ENCODE results near the gene NME7. TPM values are rescaled to one million over a fixed set of nuclear protein-coding genes. Genes with fewer than 3 reads are reported as not detected.

Gene NME7
- total and polyA plus RNA-seq, 2 donors = 22.8 to 24.4 TPM

DNA sequence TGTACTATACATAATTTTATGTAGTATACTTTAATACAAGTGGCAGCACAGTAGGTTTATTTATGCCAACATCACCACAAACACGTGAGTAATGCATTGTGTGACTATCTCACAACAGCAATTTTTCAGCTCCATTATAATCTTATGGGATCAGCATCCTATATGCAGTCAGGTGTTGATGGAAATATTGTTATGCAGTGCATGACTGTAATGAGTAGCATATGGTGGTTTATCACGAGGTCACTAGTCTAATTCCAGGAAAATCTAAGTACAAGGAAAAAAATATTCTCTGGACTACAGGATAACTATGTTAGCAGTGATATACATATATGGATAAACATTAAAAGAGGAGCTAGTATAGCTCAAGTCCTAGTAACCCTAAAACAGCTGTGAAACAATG is 192.1 kb downstream of the NME7 start:
- DNase-seq (ENCODE audit: extremely low spot score) = no peak
- 51% methylated on average over 2 of the region's 2 CpGs for WGBS
- Histone ChIP-seq H3K4me3 (ENCODE audit: low read depth, low read length) (no peak overlapping the region), H3K27ac (ENCODE audit: low read depth) (no peak overlapping the region), H3K36me3 (ENCODE audit: insufficient read depth) (no peaks in the 10 kb centered on the region), H3K4me1 (ENCODE audit: insufficient read depth) (no peaks in the 10 kb centered on the region)

GRCh38 chr1:169163059-169163458 is 204.5 kb downstream of the NME7 start:
- Histone ChIP-seq H3K36me3 (ENCODE audit: insufficient read depth) (no peaks in the 10 kb centered on the region), H3K4me1 (ENCODE audit: insufficient read depth) (no peaks in the 10 kb centered on the region), H3K4me3 (ENCODE audit: low read depth, low read length) (no peak overlapping the region), H3K27ac (ENCODE audit: low read depth) (no peak overlapping the region)
- 76% methylated on average over 5 of the region's 5 CpGs for WGBS
- DNase-seq (ENCODE audit: extremely low spot score) = no peak

GRCh38 chr1:169161496-169162194 is 206.0 kb downstream of the NME7 start:
- Histone ChIP-seq H3K27ac (ENCODE audit: low read depth) (no peak overlapping the region), H3K4me3 (ENCODE audit: low read depth, low read length) (no peak overlapping the region), H3K4me1 (ENCODE audit: insufficient read depth) (no peaks in the 10 kb centered on the region), H3K36me3 (ENCODE audit: insufficient read depth) (no peaks in the 10 kb centered on the region)
- no peak for DNase-seq (ENCODE audit: extremely low spot score)
- WGBS = 84% methylated on average over 4 of the region's 4 CpGs

GRCh38 chr1:169160845-169161495 is 206.6 kb downstream of the NME7 start:
- Histone ChIP-seq H3K4me3 (ENCODE audit: low read depth, low read length) (no peak overlapping the region), H3K36me3 (ENCODE audit: insufficient read depth) (no peaks in the 10 kb centered on the region), H3K27ac (ENCODE audit: low read depth) (no peak overlapping the region), H3K4me1 (ENCODE audit: insufficient read depth) (no peaks in the 10 kb centered on the region)
- WGBS = 39% methylated on average over 3 of the region's 3 CpGs
- peak; percentile 10 for DNase-seq (ENCODE audit: extremely low spot score)

GRCh38 chr1:169156580-169156979 is 211.0 kb downstream of the NME7 start:
- no peak for DNase-seq (ENCODE audit: extremely low spot score)
- WGBS = 75% methylated on average over 3 of the region's 3 CpGs
- Histone ChIP-seq H3K4me1 (ENCODE audit: insufficient read depth) (no peaks in the 10 kb centered on the region), H3K36me3 (ENCODE audit: insufficient read depth) (no peaks in the 10 kb centered on the region), H3K4me3 (ENCODE audit: low read depth, low read length) (no peak overlapping the region), H3K27ac (ENCODE audit: low read depth) (no peak overlapping the region)

- DNase-seq (ENCODE audit: extremely low spot score) = no peak
- 90% methylated on average over 1 of the region's 1 CpG for WGBS
- Histone ChIP-seq H3K4me3 (ENCODE audit: low read depth, low read length) (no peak overlapping the region), H3K36me3 (ENCODE audit: insufficient read depth) (no peaks in the 10 kb centered on the region), H3K4me1 (ENCODE audit: insufficient read depth) (no peaks in the 10 kb centered on the region), H3K27ac (ENCODE audit: low read depth) (no peak overlapping the region)
These were observed 211.9 kb downstream of the NME7 start for GRCh38 chr1:169155675-169156074.

GRCh38 chr1:169151338-169151837 is 216.2 kb downstream of the NME7 start:
- Histone ChIP-seq H3K4me3 (ENCODE audit: low read depth, low read length) (no peak overlapping the region), H3K27ac (ENCODE audit: low read depth) (no peak overlapping the region)
- WGBS = 97% methylated on average over 5 of the region's 5 CpGs

GRCh38 chr1:169150641-169151337 is 216.8 kb downstream of the NME7 start:
- Histone ChIP-seq H3K27ac (ENCODE audit: low read depth) (no peak overlapping the region), H3K4me1 (ENCODE audit: insufficient read depth) (no peaks in the 10 kb centered on the region), H3K4me3 (ENCODE audit: low read depth, low read length) (no peak overlapping the region), H3K36me3 (ENCODE audit: insufficient read depth) (peaks cover 1% of the 10 kb centered on the region)
- no peak for DNase-seq (ENCODE audit: extremely low spot score)
- WGBS = 85% methylated on average over 4 of the region's 4 CpGs

More at GRCh38 chr1:169151338-169151837, 216.2 kb downstream of the NME7 start:
- Histone ChIP-seq H3K4me1 (ENCODE audit: insufficient read depth) (no peaks in the 10 kb centered on the region), H3K36me3 (ENCODE audit: insufficient read depth) (no peaks in the 10 kb centered on the region)
- DNase-seq (ENCODE audit: extremely low spot score) = no peak

DNA sequence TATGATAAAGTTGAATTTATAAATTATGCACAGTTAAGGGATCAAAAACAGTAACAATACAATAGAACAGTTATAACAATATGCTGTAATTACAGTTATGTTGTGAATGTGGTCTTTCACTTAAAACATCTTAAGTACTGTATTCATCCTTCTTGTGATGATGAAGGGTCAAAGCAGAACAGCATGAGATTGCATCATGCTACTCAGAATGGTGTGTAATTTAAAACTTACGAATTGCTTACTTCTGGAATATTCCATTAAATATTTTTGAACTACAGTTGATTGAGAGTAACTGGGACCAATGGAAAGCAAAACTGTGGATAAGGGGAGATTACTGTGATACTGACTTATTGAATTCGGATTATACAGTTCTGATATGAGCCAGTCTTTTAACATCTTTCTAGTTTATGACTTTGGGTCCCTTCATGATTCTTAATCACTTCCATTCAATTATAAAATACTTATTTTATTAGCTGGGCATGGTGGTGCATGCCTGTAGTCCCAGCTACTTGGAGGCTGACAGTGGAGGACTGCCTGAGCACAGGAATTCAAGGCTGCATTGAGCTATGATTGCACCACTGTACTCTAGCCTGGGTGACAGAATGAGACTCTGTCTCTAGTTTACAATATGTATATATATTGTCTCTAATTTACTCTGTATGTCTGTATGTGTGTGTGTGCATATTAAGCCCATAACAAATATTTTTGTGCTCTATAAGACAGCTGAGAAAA is 217.9 kb downstream of the NME7 start:
- no peaks in the 10 kb centered on the region for H3K4me1 ChIP-seq (ENCODE audit: insufficient read depth)
- DNase-seq (ENCODE audit: extremely low spot score) = no peak
- H3K4me3 ChIP-seq (ENCODE audit: low read depth, low read length) = no peak overlapping the region
- peaks cover 1% of the 10 kb centered on the region for H3K36me3 ChIP-seq (ENCODE audit: insufficient read depth)
- no peak overlapping the region for H3K27ac ChIP-seq (ENCODE audit: low read depth)
- WGBS = 91% methylated on average over 2 of the region's 2 CpGs

DNA sequence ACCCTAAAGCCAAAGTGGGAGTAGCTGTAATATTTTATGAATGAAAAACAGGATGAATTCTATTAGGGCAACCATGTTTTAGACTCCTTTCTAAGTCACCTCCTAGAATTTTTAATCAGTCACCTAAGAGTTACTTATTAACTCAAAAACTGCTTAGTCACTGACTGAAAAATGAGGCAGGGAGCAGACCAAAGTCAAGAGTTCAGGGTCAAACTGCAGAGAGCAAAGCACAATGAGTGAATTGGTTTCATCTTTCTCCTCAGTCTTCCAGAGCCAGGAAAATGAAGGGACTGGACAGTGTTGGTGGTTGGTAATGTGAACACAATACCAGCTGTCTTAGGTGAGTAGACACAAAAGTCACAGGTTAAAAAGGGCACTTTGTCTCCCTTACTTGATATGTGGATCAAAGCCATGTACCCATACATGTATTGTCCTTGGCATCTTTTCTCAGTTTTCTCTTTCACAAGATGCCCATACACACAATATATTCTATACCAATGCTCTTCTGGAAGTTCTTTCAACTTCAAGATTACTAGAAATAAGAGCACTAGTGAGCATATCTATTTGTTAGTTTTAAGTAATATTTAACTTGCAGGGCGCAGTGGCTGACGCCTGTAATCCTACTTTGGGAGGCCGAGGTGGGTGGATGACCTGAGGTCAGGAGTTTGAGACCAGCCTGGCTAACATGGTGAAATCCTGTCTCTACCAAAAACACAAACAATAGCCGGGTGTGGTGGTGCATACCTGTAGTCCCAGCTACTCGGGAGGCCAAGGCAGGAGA is 218.9 kb downstream of the NME7 start:
- Histone ChIP-seq H3K4me3 (ENCODE audit: low read depth, low read length) (no peak overlapping the region), H3K27ac (ENCODE audit: low read depth) (no peak overlapping the region), H3K36me3 (ENCODE audit: insufficient read depth) (peaks cover 1% of the 10 kb centered on the region), H3K4me1 (ENCODE audit: insufficient read depth) (no peaks in the 10 kb centered on the region)
- no peak for DNase-seq (ENCODE audit: extremely low spot score)
- WGBS = 85% methylated on average over 5 of the region's 5 CpGs

DNA sequence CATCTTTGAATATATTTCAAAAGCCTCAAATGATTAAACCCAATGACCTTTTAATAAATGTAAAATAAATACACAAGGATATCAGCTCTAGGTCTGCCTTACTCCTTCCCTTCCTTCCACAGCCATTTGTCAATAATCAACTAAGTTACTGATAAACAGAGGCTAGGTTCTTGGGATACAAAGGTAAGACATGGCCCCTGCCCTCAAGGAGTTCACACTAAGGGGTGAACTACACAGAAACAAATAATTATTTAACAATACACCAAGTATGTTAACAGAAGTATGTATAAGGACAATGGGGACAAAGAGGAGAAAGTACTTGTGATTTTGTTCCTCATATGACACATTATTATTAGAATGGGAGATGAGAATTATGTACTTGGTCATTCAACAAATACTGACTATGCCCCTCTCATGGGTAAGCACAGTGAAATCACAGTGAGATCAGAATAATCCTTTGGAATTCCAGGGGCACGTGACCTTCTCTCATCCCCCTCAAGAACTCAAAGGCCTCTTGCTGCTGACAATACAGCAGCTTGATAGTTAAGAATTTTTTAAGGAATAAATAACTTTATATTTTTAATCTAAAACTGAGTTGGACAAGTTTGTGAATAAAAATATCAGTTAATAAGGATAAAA is 220.9 kb downstream of the NME7 start:
- peaks cover 1% of the 10 kb centered on the region for H3K36me3 ChIP-seq (ENCODE audit: insufficient read depth)
- 89% methylated on average over 1 of the region's 1 CpG for WGBS
- H3K4me3 ChIP-seq (ENCODE audit: low read depth, low read length) = no peak overlapping the region
- no peak for DNase-seq (ENCODE audit: extremely low spot score)
- H3K27ac ChIP-seq (ENCODE audit: low read depth) = no peak overlapping the region
- H3K4me1 ChIP-seq (ENCODE audit: insufficient read depth) = no peaks in the 10 kb centered on the region

DNA sequence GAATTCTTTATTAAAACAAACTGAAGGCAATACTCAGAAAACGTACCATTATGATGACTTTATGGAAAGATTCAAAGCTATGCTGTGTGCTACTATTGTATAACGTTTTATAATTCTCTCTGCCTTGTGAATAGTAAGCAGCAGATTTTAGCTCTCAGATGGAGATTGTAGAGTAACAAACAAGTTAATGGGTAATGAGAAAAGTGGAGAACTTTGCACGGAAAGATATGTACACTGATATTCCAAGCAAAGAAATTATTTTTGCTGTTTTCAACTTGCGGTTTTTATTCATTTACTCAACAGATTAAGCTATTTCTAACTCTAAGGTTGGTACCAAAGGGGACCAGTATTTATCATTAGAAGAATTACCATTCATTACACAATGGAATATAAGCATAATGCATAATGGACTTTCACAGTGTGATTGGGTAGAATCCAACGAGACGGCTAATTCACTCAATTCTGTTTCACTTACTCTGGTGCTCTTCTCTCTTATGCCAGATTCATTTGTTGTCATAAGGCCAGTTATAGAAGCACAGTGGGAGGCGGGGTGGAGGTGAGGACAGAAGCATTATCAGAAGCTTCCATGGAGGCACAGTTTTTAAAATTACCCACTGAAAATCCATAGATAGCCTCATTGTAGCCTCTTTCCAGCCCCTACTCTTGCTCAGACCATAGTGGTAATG is 222.5 kb downstream of the NME7 start:
- WGBS = 92% methylated on average over 7 of the region's 7 CpGs
- Histone ChIP-seq H3K4me1 (ENCODE audit: insufficient read depth) (no peaks in the 10 kb centered on the region), H3K27ac (ENCODE audit: low read depth) (no peak overlapping the region), H3K36me3 (ENCODE audit: insufficient read depth) (peaks cover 1% of the 10 kb centered on the region), H3K4me3 (ENCODE audit: low read depth, low read length) (no peak overlapping the region)
- DNase-seq (ENCODE audit: extremely low spot score) = no peak
